Activated naive CD4-positive, alpha-beta T cell treated with anti-CD3 and anti-CD28 coated beads, Interleukin-2, amount 10 ng/mL, durations not matched to agents 7 days and 5 days (primary cell): Measurements from ENCODE around the gene PXDN.

Source experiments
- CTCF ChIA-PET: fragments of 350-600 bp; sonication (Branson Sonifier 250); formaldehyde crosslinking; loops from one replicate; lab custom pipeline; 2021; ENCODE audit warnings: antibody characterized with exemption; lab: Charles Lee
- DNase-seq: peaks from one replicate; pipeline ENCODE4 v3.0.0-alpha.2; 2020
- H3K27ac Mint-ChIP-seq: one replicate; pipeline ENCODE4 v1.8.0; 2021; ENCODE audit warnings: mild to moderate bottlenecking, moderate library complexity, mixed read lengths
- H3K27me3 Mint-ChIP-seq: one replicate; pipeline ENCODE4 v1.8.0; 2021; ENCODE audit warnings: mild to moderate bottlenecking, mixed read lengths
- H3K36me3 Mint-ChIP-seq: one replicate; pipeline ENCODE4 v1.8.0; 2021; ENCODE audit warnings: mixed read lengths
- H3K4me1 Mint-ChIP-seq: one replicate; pipeline ENCODE4 v1.8.0; 2021; ENCODE audit warnings: mixed read lengths
- H3K4me3 Mint-ChIP-seq: one replicate; pipeline ENCODE4 v1.8.0; 2021; ENCODE audit warnings: mild to moderate bottlenecking, moderate library complexity, mixed read lengths
- H3K9me3 Mint-ChIP-seq: one replicate; pipeline ENCODE4 v1.8.0; 2021; ENCODE audit warnings: mixed read lengths

Gene PXDN

DNA sequence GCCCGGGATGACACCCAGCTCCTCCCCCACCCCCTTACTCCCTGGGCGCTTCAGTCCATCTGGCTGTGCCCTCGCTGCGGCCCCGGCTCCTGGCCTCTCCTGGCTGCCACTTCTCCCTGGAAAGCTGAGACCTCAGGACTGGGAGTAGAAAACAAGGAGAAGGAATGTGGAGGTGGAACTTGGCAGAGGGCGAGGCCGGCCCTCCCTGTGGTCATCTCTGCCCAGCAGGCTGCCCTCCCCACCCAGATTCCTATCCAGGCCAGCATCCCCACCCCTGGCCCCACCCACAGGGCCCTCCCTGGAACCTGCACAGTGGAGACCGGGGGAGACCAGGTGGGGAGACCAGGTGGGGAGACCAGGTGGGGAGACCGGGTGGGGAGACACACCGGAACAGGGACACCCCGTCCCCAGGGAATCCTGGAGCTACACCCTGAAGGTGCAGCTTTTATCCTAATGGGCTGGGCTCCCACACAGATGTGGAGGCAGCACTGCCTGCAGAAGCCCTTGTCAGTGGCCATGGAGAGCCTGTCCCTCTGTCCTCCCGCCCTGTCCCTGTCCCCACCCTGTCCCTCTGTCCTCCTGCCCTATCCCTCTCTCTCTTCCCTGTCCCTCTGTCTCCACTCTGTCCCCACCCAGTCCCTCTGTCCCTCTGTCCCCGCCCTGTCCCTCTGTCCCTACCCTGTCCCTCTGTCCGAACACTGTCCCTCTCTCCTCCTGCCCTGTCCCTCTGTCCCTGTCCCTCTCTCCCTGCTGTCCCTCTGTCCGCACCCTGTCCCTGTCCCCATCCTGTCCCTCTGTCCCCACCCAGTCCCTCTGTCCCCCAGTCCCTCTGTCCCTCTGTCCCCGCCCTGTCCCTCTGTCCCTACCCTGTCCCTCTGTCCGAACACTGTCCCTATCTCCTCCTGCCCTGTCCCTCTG lies 157.1 kb downstream of the PXDN start:
- Mint-ChIP-seq H3K9me3 (no peaks in the 10 kb centered on the region), H3K4me3 (no peak overlapping the region), H3K4me1 (no peaks in the 10 kb centered on the region), H3K36me3 (no peaks in the 10 kb centered on the region), H3K27ac (no peak overlapping the region), H3K27me3 (peaks cover 16% of the 10 kb centered on the region)
- no peak for DNase-seq
- CTCF ChIA-PET: no interaction called here

DNA sequence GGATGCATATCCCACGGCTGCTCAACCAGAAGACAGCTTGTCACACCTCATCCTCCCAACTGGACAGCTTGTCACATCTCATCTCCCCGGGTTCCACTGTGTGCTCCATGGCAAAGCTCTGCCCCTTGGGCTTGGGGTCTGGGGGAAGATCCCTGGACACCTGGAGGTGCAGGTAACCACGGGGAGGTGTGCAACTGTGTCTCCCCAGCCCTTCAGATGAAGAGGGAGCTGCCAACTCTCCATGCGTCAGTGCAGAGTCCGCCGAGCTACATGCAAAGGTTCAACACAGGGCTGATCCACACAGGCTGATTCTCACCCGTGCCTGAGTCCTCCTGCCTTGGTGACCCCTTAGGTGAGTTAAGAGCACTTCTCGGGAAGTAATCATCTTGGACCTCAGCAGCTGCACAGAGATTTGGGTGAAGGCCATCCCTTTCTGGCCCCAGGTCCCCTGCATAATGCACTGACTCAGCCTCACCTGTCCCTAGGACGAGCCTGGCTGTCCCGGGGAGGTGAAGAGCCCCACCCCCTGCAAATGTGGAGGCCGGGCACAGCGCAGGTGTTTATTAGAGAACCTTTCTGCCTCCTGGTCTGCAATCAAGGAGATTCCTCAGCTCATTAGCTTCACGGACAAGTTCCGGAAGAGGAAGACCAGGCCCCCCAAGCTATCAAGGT lies 157.9 kb downstream of the PXDN start:
- CTCF ChIA-PET: no interaction called here

DNA sequence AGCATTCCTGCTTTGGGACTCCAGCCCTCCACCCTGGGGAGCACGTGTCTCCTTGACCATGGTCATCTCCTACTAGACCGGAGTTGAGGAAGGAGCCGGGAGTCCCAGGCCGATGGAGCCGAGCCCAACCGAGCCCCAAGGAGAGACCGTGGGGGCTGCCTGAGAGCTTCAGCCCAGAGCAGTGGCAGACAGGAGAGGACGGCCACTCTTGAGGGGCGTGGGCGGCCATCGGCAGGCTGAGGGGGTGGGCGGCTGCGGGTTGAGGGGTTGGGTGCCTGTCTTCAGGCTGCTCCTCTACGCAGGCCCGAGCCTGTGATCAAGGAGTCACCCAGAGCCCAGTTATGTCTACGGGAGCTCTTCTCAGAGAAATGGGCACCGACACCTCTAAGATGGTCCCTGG lies 158.7 kb downstream of the PXDN start:
- Mint-ChIP-seq H3K27me3 (peaks cover under 1% of the 10 kb centered on the region), H3K4me1 (no peaks in the 10 kb centered on the region), H3K27ac (no peak overlapping the region), H3K4me3 (no peak overlapping the region), H3K9me3 (no peaks in the 10 kb centered on the region), H3K36me3 (no peaks in the 10 kb centered on the region)
- CTCF ChIA-PET: no interaction called here
- no peak for DNase-seq

More for the DNA sequence above, 157.9 kb downstream of the PXDN start:
- no peak for DNase-seq
- Mint-ChIP-seq H3K36me3 (no peaks in the 10 kb centered on the region), H3K27me3 (peaks cover 8% of the 10 kb centered on the region), H3K4me3 (no peak overlapping the region), H3K27ac (no peak overlapping the region), H3K4me1 (no peaks in the 10 kb centered on the region), H3K9me3 (no peaks in the 10 kb centered on the region)

DNA sequence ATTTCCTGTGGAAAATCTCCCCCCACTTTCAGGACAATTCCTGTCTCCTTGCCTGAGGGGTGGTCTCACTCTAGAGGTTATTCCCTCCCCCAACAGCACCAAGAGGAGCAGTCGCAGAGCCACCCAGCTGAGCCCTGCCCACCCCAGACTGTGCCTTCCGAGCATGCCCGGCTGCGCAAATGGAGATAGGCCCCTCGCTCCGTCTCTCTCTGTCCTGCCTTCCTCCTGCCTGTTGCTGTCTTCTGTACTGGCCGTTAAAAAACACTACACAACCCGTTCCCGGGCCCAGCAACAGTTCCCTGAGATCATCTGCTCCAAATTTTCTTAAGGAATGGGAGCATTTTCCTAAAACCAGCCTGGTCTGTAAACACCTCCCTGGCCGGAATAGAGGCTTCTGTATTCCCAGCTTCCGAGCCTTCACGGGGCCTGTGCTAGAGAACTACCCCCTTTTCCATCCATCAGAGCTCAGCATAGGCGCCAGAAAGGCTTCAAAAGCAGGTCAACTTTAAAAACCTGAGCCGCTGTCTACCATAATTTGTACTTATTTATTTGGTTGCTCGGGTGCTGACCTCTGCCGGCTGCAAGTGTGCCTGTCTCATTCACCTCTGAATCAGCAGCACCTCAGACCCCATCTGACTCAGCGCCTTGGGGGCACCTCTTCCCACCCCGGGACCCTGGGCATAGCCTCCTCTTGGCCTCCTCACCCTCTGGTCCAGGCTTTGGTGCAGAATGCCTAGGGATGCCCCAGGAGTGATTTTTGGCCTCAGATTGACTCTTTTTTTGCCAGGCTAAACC lies 159.4 kb downstream of the PXDN start:
- DNase-seq: no peak
- H3K9me3 Mint-ChIP-seq: no peaks in the 10 kb centered on the region
- no peak overlapping the region for H3K4me3 Mint-ChIP-seq
- no peaks in the 10 kb centered on the region for H3K36me3 Mint-ChIP-seq
- CTCF ChIA-PET: no interaction called here
- no peaks in the 10 kb centered on the region for H3K27me3 Mint-ChIP-seq
- no peaks in the 10 kb centered on the region for H3K4me1 Mint-ChIP-seq
- H3K27ac Mint-ChIP-seq: no peak overlapping the region

DNA sequence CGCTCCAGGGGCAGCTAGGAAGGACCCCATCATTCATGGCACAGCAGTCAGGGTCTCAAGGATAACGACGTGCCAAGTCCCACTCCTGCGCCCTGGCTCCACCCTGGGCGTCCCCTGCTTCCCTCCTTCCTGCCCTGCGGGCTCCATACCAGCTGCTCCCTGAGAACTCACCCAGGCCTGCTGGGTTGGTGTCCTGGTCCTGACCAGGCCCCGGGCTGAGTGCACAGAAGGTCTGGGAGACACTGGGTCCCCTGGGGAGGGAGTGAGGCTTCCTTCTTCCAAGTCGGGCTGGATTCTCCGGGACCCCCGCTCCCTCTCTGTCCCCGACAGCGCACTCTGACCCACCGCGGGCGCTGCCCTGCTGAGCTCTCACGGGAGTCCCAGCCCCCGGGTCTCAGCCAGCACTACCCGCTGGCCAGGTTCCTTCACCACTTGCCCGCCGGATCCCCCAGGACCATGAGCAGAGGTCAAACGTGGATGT lies 160.2 kb downstream of the PXDN start:
- H3K4me1 Mint-ChIP-seq: no peaks in the 10 kb centered on the region
- no peak overlapping the region for H3K27ac Mint-ChIP-seq
- no peaks in the 10 kb centered on the region for H3K27me3 Mint-ChIP-seq
- CTCF ChIA-PET: no interaction called here
- no peaks in the 10 kb centered on the region for H3K36me3 Mint-ChIP-seq
- no peaks in the 10 kb centered on the region for H3K9me3 Mint-ChIP-seq
- H3K4me3 Mint-ChIP-seq: no peak overlapping the region
- DNase-seq: no peak

DNA sequence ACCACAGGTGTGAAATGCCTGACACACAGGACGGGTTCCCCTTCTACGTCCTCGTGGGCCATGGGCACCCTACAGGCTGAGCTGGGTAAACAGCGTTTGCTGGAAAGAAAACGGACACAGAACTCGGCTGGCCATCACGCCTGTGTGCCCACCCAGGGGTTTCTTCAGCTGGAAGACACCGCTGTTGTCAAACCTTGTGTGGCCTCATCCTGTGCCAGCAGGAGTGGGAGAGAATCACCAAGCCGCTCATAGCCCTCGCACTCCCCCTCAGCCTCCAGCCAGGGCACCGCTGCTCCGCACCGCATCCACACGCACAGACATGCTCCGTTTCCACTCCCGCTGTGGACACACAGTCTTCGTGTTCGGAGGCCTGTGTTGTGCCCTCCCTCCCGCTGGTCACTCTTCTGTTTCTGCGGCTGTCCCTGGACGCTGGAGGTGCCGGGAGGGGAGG lies 161.4 kb downstream of the PXDN start:
- CTCF ChIA-PET: no interaction called here
- no peak overlapping the region for H3K4me3 Mint-ChIP-seq

DNA sequence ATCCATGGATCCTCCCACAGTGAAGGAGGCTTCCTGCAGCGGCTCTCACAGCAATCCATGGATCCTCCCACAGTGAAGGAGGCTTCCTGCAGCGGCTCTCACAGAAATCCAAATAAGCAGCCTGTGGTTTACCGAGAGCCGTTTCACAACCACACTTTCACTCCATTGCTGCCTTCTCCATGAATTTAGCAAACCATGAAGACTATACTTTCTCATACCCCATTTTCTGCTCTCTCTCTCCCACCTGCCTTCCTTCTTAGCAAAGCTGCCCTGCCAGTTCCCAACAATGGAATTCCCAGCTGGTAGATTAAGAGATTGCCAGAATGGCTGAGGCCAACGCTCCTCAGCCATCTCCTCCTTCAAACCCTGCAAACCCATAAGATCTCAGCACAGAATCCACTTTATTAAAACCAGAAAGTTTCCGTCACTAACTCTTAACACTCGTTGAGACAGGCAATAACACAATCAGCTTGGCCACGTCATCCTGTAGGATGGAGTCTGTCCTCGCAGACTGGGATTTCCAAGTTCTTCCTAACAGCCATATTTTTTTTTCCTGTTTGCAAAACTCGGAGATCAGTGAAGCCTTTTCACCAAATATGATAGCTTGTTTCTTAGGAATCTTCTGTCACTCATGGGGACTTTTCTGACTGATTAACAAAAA lies 162.2 kb downstream of the PXDN start:
- DNase-seq: no peak
- Mint-ChIP-seq H3K9me3 (no peaks in the 10 kb centered on the region), H3K27me3 (peaks cover 5% of the 10 kb centered on the region), H3K27ac (no peak overlapping the region), H3K36me3 (no peaks in the 10 kb centered on the region), H3K4me1 (no peaks in the 10 kb centered on the region), H3K4me3 (no peak overlapping the region)
- CTCF ChIA-PET: no interaction called here

More for the DNA sequence above, 161.4 kb downstream of the PXDN start:
- DNase-seq: no peak
- Mint-ChIP-seq H3K36me3 (no peaks in the 10 kb centered on the region), H3K4me1 (no peaks in the 10 kb centered on the region), H3K27ac (no peak overlapping the region), H3K27me3 (peaks cover 5% of the 10 kb centered on the region), H3K9me3 (no peaks in the 10 kb centered on the region)
